B cell (primary cell): ENCODE results near the gene EXTL1. TPM values are rescaled to one million over a fixed set of nuclear protein-coding genes. Genes with fewer than 3 reads are reported as not detected.

Experiments used
- ATAC-seq: fragments of 200-7000 bp; cut with Tn5 transposase; one replicate; pipeline ENCODE4 v1.10.0; 2021; ENCODE audit warnings: low read depth, mild to moderate bottlenecking, moderate number of reproducible peaks, moderate library complexity
- CTCF ChIA-PET: fragments of 350-600 bp; sonication (Branson Sonifier 250); formaldehyde crosslinking; loops from one replicate; lab custom pipeline; 2021; ENCODE audit warnings: antibody characterized with exemption, inconsistent platforms; lab: Charles Lee
- POLR2A ChIA-PET: fragments of 350-600 bp; sonication (Branson Sonifier 250); formaldehyde crosslinking; loops from one replicate; lab custom pipeline; 2021; ENCODE audit warnings: antibody characterized with exemption; lab: Charles Lee
- DNase-seq: peaks from one replicate; pipeline ENCODE4 v3.0.0; 2013
- H2AFZ ChIP-seq: 2 replicates; pipeline ENCODE4 v1.6.1; 2012; ENCODE audit warnings: mild to moderate bottlenecking, low read depth, low read length; ENCODE audit not compliant: insufficient read depth, poor library complexity, severe bottlenecking
- H3K27ac ChIP-seq, 2 donors: 1 replicate in 1 of 2; 2 replicates in 1 of 2; pipeline ENCODE4 v1.5.1; 2012 to 2013; ENCODE audit warnings: low read length in 2 of 2, mild to moderate bottlenecking in 2 of 2, moderate library complexity in 1 of 2
- H3K27me3 ChIP-seq, 4 experiments: fragments of 200-600 bp in 1 of 4; sonication (generic) in 1 of 4; replicated peaks in 1 of 4; 1 replicate in 2 of 4; 2 replicates in 2 of 4; pipeline versions ENCODE4 v1.6.1 to v1.7.0; 2013 to 2016; ENCODE audit warnings: low read length in 3 of 4, mild to moderate bottlenecking in 2 of 4, mixed read lengths in 1 of 4, moderate library complexity in 1 of 4; ENCODE audit not compliant: insufficient read depth in 4 of 4, control insufficient read depth in 3 of 4; ENCODE audit errors: control extremely low read depth in 1 of 4
- H3K36me3 ChIP-seq, 2 experiments: replicated peaks in 1 of 2; 1 replicate in 1 of 2; 2 replicates in 1 of 2; pipeline versions ENCODE4 v1.6.1 to v1.7.1; 2013; ENCODE audit warnings: low read length in 1 of 2; ENCODE audit not compliant: insufficient read depth in 2 of 2, control insufficient read depth in 1 of 2; ENCODE audit errors: control extremely low read depth in 1 of 2, extremely low read depth in 1 of 2
- H3K4me1 ChIP-seq, 2 donors: fragments of 200-600 bp in 1 of 2; sonication (generic) in 1 of 2; 1 replicate in 1 of 2; 2 replicates in 1 of 2; pipeline versions ENCODE4 v1.5.1 to v1.6.1; 2013 to 2017; ENCODE audit warnings: low read length in 2 of 2; ENCODE audit not compliant: control insufficient read depth in 2 of 2, insufficient read depth in 2 of 2
- H3K4me2 ChIP-seq: replicated peaks from 2 replicates; pipeline ENCODE3; 2012; ENCODE audit warnings: mild to moderate bottlenecking, low read depth, low read length; ENCODE audit not compliant: poor library complexity, severe bottlenecking
- H3K4me3 ChIP-seq, 5 experiments: fragments of 200-600 bp in 1 of 5; sonication (generic) in 1 of 5; 1 replicate in 3 of 5; 2 replicates in 2 of 5; pipeline versions ENCODE4 v1.5.1 to v1.7.0; 2011 to 2016; ENCODE audit warnings: low read length in 4 of 5, mild to moderate bottlenecking in 4 of 5, low read depth in 2 of 5, control low read depth in 1 of 5, moderate library complexity in 1 of 5; ENCODE audit not compliant: insufficient read depth in 1 of 5; ENCODE audit errors: control extremely low read depth in 1 of 5, extremely low read depth in 1 of 5
- H3K79me2 ChIP-seq: fragments of 200-600 bp; sonication (generic); one replicate; pipeline ENCODE4 v1.6.0; 2016; ENCODE audit warnings: low read length; ENCODE audit not compliant: control insufficient read depth, insufficient read depth
- H3K9ac ChIP-seq: fragments of 200-600 bp; sonication (generic); 2 replicates; pipeline ENCODE4 v1.6.1; 2017; ENCODE audit warnings: mild to moderate bottlenecking, low read length, moderate library complexity
- H3K9me3 ChIP-seq, 3 donors: one replicate each; pipeline versions ENCODE4 v1.6.1 to v1.7.1; 2013; ENCODE audit warnings: low read length in 2 of 3; ENCODE audit not compliant: control insufficient read depth in 2 of 3, insufficient read depth in 1 of 3; ENCODE audit errors: control extremely low read depth in 1 of 3
- H4K20me1 ChIP-seq: 2 replicates; pipeline ENCODE4 v1.6.0; 2012; ENCODE audit warnings: mild to moderate bottlenecking, low read length; ENCODE audit not compliant: insufficient read depth, control insufficient read depth, poor library complexity, severe bottlenecking
- H3K27ac Mint-ChIP-seq: one replicate; pipeline ENCODE4 v1.8.0; 2021; ENCODE audit warnings: mixed read lengths
- H3K27me3 Mint-ChIP-seq: one replicate; pipeline ENCODE4 v1.8.0; 2021; ENCODE audit warnings: mixed read lengths
- H3K4me1 Mint-ChIP-seq: one replicate; pipeline ENCODE4 v1.8.0; 2021; ENCODE audit warnings: mixed read lengths
- H3K4me3 Mint-ChIP-seq: one replicate; pipeline ENCODE4 v1.8.0; 2021; ENCODE audit warnings: mixed read lengths
- H3K9me3 Mint-ChIP-seq: one replicate; pipeline ENCODE4 v1.8.0; 2022; ENCODE audit warnings: mixed read lengths; ENCODE audit not compliant: insufficient read depth
- EZH2 ChIP-seq: IDR thresholded peaks from 2 replicates; pipeline ENCODE4 v1.6.1; 2012; ENCODE audit warnings: borderline replicate concordance, low read depth, mild to moderate bottlenecking, moderate library complexity, low read length; ENCODE audit not compliant: insufficient read depth, poor library complexity, severe bottlenecking
- WGBS: methylation state at CpG from one replicate; pipeline ENCODE4 v1.1.5; 2013; ENCODE audit warnings: missing lambda C conversion rate; ENCODE audit not compliant: insufficient coverage; 5-methylcytosine and 5-hydroxymethylcytosine counted together
- intact Hi-C: fragments of 100-400 bp; cut with micrococcal nuclease; formaldehyde crosslinking; loops from one replicate; pipeline ENCODE4 v1.10.0; 2022
- polyA plus RNA-seq: library from polyadenylated mRNA; depleted of rRNA; stranded (reverse); fragments of >200 nt; gene quantifications from 2 replicates; pipeline ENCODE4 v1.2.3, GENCODE V29; 2012
- total RNA-seq, 2 donors: library from RNA; stranded (reverse); fragments of 120-200 nt in 1 of 2; gene quantifications; 1 replicate in 1 of 2; 2 replicates in 1 of 2; pipeline versions ENCODE4 v1.2.3 to v1.2.4, GENCODE V29; 2013 to 2022
- TF ChIP-seq, protein P1 (sequence below): fragments of 200-600 bp; IDR thresholded peaks from one replicate; pipeline ENCODE4 v1.8.0; 2022; ENCODE audit warnings: antibody characterized with exemption, mild to moderate bottlenecking

The EXTL1 gene
- total and polyA plus RNA-seq, 2 donors (not counting 1 experiment from before 2014, with no cell fraction given), result 0.12 TPM; not detected in 1

DNA sequence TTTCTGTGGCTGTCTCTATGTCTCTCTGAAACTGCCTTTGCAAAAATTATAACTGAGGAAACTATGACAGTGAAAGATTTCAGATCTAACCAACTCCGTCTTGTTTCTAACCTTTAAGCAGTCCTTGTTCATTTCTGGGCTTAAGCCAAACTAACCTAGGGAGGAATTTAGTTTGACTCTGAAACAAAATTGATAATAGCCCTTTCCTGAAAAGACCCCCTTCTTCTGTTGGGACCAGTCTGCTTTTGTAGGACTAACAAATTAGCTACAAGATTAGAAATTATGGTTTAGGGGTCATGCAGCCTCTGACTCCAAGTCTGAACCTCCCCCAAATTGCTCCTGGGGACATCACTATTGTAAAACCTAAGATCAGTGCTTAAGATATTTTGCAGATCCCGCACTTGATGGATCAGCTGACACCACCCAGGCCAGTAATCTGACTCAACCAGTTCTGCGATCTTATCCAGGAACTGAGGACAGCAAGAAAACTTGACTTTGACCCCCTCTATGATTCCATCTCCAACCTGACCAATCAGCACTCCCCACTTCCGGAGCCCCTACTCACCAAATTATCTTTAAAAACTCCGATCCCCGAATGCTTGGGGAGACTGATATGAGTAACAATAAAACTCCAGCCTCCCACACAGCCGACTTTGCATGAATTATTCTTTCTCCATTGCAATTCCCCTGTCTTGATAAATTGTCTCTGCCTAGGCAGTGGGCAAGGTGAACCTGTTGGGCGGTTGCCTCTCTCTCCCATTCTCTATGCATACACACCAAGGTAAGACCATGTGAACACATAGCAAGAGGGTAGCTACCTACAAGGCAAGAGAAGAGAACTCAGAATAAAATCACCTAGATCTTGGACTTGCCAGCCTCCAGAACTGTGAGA is 57.0 kb downstream of the EXTL1 start:
- no peak for ATAC-seq
- intact Hi-C loops, result no loop called here
- Histone ChIP-seq H3K79me2 (no peaks in the 10 kb centered on the region), H4K20me1 (no peaks in the 10 kb centered on the region), H3K27ac (no peak overlapping the region), H3K9ac (no peak overlapping the region), H3K9me3 (no peaks in the 10 kb centered on the region), H2AFZ (no peak overlapping the region), H3K36me3 (no peaks in the 10 kb centered on the region), H3K4me2 (no peak overlapping the region), H3K4me1 (no peaks in the 10 kb centered on the region), H3K27me3 (peaks cover 0 to 12% (median 3%) of the 10 kb centered on the region in 4 experiments), H3K4me3 (no peak overlapping the region)
- H3K4me3 Mint-ChIP-seq, result no peak overlapping the region
- peaks cover 33% of the 10 kb centered on the region for H3K27me3 Mint-ChIP-seq
- no peak for DNase-seq
- H3K27ac Mint-ChIP-seq, result no peak overlapping the region
- H3K4me1 Mint-ChIP-seq, result no peaks in the 10 kb centered on the region
- TF ChIP-seq EZH2, result no peak
- TF ChIP-seq, protein P1, sequence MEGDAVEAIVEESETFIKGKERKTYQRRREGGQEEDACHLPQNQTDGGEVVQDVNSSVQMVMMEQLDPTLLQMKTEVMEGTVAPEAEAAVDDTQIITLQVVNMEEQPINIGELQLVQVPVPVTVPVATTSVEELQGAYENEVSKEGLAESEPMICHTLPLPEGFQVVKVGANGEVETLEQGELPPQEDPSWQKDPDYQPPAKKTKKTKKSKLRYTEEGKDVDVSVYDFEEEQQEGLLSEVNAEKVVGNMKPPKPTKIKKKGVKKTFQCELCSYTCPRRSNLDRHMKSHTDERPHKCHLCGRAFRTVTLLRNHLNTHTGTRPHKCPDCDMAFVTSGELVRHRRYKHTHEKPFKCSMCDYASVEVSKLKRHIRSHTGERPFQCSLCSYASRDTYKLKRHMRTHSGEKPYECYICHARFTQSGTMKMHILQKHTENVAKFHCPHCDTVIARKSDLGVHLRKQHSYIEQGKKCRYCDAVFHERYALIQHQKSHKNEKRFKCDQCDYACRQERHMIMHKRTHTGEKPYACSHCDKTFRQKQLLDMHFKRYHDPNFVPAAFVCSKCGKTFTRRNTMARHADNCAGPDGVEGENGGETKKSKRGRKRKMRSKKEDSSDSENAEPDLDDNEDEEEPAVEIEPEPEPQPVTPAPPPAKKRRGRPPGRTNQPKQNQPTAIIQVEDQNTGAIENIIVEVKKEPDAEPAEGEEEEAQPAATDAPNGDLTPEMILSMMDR, result no peak
- ChIA-PET POLR2A (no interaction called here), CTCF (no interaction called here)
- H3K9me3 Mint-ChIP-seq, result no peaks in the 10 kb centered on the region
- WGBS, result 94% methylated on average over 6 of the region's 8 CpGs

DNA sequence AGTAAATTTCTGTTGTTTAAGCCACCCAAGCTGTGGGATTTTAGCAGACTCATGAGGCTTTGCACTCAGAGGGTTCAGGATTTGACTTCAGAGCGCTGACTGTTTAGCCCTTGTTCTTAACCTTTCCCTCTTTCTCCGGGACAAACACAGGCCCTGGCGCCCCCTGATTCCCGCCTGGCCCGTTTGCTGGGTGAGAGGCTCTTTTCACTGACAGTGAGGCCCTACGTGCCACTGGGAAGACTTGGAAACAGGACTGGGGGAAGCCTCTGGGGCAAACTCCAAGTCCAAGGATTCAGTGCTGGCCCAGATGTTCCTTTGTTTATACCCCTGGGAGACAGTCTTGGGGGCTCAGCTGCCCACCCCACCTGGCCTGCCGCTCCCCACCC is 57.6 kb downstream of the EXTL1 start:
- no peaks in the 10 kb centered on the region for H3K79me2 ChIP-seq
- no peak overlapping the region for H3K4me2 ChIP-seq
- H2AFZ ChIP-seq, result no peak overlapping the region
- Mint-ChIP-seq H3K4me3 (no peak overlapping the region), H3K4me1 (no peaks in the 10 kb centered on the region), H3K27ac (no peak overlapping the region), H3K9me3 (no peaks in the 10 kb centered on the region), H3K27me3 (peaks cover 38% of the 10 kb centered on the region)
- H4K20me1 ChIP-seq, result no peaks in the 10 kb centered on the region
- TF ChIP-seq, protein P1, result no peak
- no peak for TF ChIP-seq EZH2
- ChIA-PET CTCF (no interaction called here), POLR2A (no interaction called here)
- peaks cover 0 to 13% (median 3%) of the 10 kb centered on the region in 4 experiments for H3K27me3 ChIP-seq
- H3K9ac ChIP-seq, result no peak overlapping the region
- ATAC-seq (no peak), DNase-seq (no peak)
- intact Hi-C loops, result no loop called here
- no peak overlapping the region for H3K4me3 ChIP-seq
- no peak overlapping the region for H3K27ac ChIP-seq
- 76% methylated on average over 6 of the region's 7 CpGs for WGBS
- H3K4me1 ChIP-seq, result no peaks in the 10 kb centered on the region
- no peaks in the 10 kb centered on the region for H3K9me3 ChIP-seq
- H3K36me3 ChIP-seq, result no peaks in the 10 kb centered on the region
